Ascending aorta (tissue), 2 donors: Measurements from ENCODE around the gene LGALS4. TPM values are rescaled to one million over a fixed set of nuclear protein-coding genes. Genes with fewer than 3 reads are reported as not detected.
"Not testable (repeated sequence)": the region's sequence is repeated elsewhere in the genome, so short reads cannot be mapped to it uniquely, and the experiment has no call there.

Experiments used
- DNase-seq, 2 donors: peaks; one replicate each; pipeline ENCODE4 v3.0.0-alpha.2; 2019; ENCODE audit warnings: low spot score in 2 of 2
- H3K27ac ChIP-seq, 2 donors: fragments of 200-600 bp; sonication (generic); one replicate each; pipeline ENCODE4 v1.5.1; 2016 to 2017; ENCODE audit warnings: mild to moderate bottlenecking in 1 of 2
- H3K27me3 ChIP-seq: fragments of 200-600 bp; sonication (generic); one replicate; pipeline ENCODE4 v1.5.1; 2017
- H3K36me3 ChIP-seq, 2 donors: fragments of 200-600 bp; sonication (generic); one replicate each; pipeline ENCODE4 v1.5.1; 2016
- H3K4me1 ChIP-seq, 2 donors: fragments of 200-600 bp; sonication (generic); one replicate each; pipeline ENCODE4 v1.5.1; 2016 to 2017; ENCODE audit warnings: mild to moderate bottlenecking in 1 of 2
- H3K4me3 ChIP-seq, 2 donors: fragments of 200-600 bp; sonication (generic); one replicate each; pipeline ENCODE4 v1.5.1; 2016 to 2017; ENCODE audit warnings: mild to moderate bottlenecking in 1 of 2
- H3K9me3 ChIP-seq, 2 donors: fragments of 200-600 bp; sonication (generic); one replicate each; pipeline ENCODE4 v1.5.1; 2016
- intact Hi-C: fragments of 100-400 bp; cut with DNase I; formaldehyde crosslinking; loops from one replicate; pipeline ENCODE4 v1.15.1; 2023
- total RNA-seq: library from RNA; depleted of rRNA; stranded (reverse); fragments of >200 nt; gene quantifications from one replicate; pipeline ENCODE4 v1.1.0, GENCODE V29; 2016
- TF ChIP-seq, protein P1 (sequence below), 3 experiments: fragments of 200-600 bp in 2 of 3; fragments of 450-650 bp in 1 of 3; sonication (generic) in 2 of 3; IDR thresholded peaks; one replicate each; pipeline ENCODE4 v1.5.1; 2016 to 2019; ENCODE audit warnings: antibody characterized with exemption in 3 of 3, mild to moderate bottlenecking in 1 of 3, moderate library complexity in 1 of 3

The LGALS4 gene
- total RNA-seq, 1 donor from 2014 or later: not detected

- Histone ChIP-seq H3K4me1 (no peaks in the 10 kb centered on the region), H3K9me3 (no peaks in the 10 kb centered on the region), H3K27me3 (no peaks in the 10 kb centered on the region), H3K27ac (no peak overlapping the region), H3K36me3 (no peaks in the 10 kb centered on the region), H3K4me3 (no peak overlapping the region)
- intact Hi-C loops: no loop called here
- no peak for DNase-seq
- TF ChIP-seq, protein P1, sequence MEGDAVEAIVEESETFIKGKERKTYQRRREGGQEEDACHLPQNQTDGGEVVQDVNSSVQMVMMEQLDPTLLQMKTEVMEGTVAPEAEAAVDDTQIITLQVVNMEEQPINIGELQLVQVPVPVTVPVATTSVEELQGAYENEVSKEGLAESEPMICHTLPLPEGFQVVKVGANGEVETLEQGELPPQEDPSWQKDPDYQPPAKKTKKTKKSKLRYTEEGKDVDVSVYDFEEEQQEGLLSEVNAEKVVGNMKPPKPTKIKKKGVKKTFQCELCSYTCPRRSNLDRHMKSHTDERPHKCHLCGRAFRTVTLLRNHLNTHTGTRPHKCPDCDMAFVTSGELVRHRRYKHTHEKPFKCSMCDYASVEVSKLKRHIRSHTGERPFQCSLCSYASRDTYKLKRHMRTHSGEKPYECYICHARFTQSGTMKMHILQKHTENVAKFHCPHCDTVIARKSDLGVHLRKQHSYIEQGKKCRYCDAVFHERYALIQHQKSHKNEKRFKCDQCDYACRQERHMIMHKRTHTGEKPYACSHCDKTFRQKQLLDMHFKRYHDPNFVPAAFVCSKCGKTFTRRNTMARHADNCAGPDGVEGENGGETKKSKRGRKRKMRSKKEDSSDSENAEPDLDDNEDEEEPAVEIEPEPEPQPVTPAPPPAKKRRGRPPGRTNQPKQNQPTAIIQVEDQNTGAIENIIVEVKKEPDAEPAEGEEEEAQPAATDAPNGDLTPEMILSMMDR (IDR thresholded peaks at IDR 0.05): no peak
These were observed 53.1 kb downstream of the LGALS4 start for GRCh38 chr19:38759590-38760003.

DNA sequence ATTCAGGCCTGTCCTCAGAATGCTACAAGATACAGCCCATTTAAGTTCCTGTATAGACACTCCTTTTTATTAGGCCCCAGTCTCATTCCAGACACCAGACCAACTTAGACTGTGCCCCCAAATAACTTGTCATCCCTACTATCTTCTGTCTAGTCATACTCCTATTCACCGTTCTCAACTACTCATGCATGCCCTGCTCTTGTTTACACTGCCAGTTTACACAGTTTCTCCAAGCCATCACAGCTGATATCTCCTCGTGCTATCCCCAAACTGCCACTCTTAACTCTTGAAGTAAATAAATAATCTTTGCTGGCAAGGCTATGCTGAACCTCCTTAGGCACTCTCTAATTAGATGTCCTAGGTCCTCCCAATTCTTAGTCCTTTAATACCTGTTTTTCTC, 58.5 kb downstream of the LGALS4 start:
- DNase-seq, intact Hi-C loops, H3K4me3 ChIP-seq, H3K36me3 ChIP-seq, H3K9me3 ChIP-seq, H3K4me1 ChIP-seq, H3K27ac ChIP-seq, H3K27me3 ChIP-seq: not testable (repeated sequence)

GRCh38 chr19:38753783-38754182, 59.0 kb downstream of the LGALS4 start:
- H3K4me3 ChIP-seq, H3K27ac ChIP-seq, H3K36me3 ChIP-seq, H3K27me3 ChIP-seq, intact Hi-C loops, H3K4me1 ChIP-seq, H3K9me3 ChIP-seq, DNase-seq: not testable (repeated sequence)

Other genes with a start within 250 kb of the LGALS4 start
- gene MAP4K1, start 195.0 kb downstream of the LGALS4 start, total RNA-seq: 15.1 TPM
- gene EIF3K, start 193.8 kb downstream of the LGALS4 start, total RNA-seq: 696 TPM
- gene ACTN4, start 165.3 kb downstream of the LGALS4 start, total RNA-seq: 1,036 TPM
- gene CAPN12, start 68.5 kb downstream of the LGALS4 start, total RNA-seq: not detected
- gene LGALS7, start 39.4 kb downstream of the LGALS4 start, total RNA-seq: not detected
- not detected for gene LGALS7B, start 23.7 kb downstream of the LGALS4 start, total RNA-seq
- 67.6 TPM for gene ECH1, start 18.8 kb upstream of the LGALS4 start, total RNA-seq
- 110 TPM for gene HNRNPL, start 37.0 kb upstream of the LGALS4 start, total RNA-seq
- 7.0 TPM for gene RINL, start 65.3 kb upstream of the LGALS4 start, total RNA-seq
- 53.1 TPM for gene SIRT2, start 86.7 kb upstream of the LGALS4 start, total RNA-seq
- 6.3 TPM for gene NFKBIB, start 87.0 kb upstream of the LGALS4 start, total RNA-seq
- gene CCER2, start 99.2 kb upstream of the LGALS4 start, total RNA-seq: not detected
- 1.4 TPM for gene SARS2, start 117.8 kb upstream of the LGALS4 start, total RNA-seq
- 9.9 TPM for gene MRPS12, start 118.0 kb upstream of the LGALS4 start, total RNA-seq
- 47.4 TPM for gene FBXO17, start 162.8 kb upstream of the LGALS4 start, total RNA-seq
- 144 TPM for gene FBXO27, start 219.6 kb upstream of the LGALS4 start, total RNA-seq